ENCODE results near the gene TBC1D17. TPM values are rescaled to one million over a fixed set of nuclear protein-coding genes. Genes with fewer than 3 reads are reported as not detected.

TBC1D17 gene
- total and polyA plus RNA-seq, 2 of the 13 experiments (the other 11 are each of a cell fraction or from before 2014, with no cell fraction given), result 9.7 to 16.9 TPM

DNA sequence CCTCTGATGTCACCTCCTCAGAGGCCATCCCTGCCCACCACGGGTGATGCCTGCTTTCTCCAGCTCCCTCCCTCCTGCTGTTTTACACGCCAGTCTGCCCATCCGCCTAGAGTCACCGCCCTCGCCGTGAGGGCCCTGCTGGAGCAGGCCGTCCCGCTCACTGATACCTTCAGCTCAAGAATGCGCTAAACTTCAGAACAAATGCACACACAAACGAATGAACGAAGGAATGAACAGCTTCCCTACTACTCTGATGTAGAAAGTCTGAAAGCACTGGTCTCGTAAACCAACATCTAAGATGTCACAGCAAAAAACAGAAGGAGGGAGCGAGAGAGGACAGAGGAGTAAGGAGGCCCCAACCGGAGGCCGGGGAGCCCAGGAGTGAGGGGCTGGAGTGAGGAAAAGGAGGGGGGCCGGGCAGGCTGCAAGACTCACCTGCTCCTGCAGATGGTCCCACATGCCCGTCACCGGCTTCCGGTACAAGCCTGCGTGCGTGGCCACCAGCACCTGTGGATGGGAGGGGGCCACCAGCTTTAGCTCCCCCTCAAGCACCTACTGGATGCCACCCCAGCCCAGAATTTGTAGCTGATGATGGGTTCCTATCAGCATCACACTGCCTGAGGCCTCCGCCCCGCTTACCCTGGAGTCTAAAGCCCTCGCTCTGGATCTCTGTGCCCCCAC lies 14.1 kb upstream of the TBC1D17 start (continued):
- TF ChIP-seq, protein P1, sequence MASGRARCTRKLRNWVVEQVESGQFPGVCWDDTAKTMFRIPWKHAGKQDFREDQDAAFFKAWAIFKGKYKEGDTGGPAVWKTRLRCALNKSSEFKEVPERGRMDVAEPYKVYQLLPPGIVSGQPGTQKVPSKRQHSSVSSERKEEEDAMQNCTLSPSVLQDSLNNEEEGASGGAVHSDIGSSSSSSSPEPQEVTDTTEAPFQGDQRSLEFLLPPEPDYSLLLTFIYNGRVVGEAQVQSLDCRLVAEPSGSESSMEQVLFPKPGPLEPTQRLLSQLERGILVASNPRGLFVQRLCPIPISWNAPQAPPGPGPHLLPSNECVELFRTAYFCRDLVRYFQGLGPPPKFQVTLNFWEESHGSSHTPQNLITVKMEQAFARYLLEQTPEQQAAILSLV (CRISPR knock-in tag; IDR thresholded peaks at IDR 0.05; ENCODE audit: borderline replicate concordance), result no peak
- no peak for TF ChIP-seq RFX5 (IDR thresholded peaks at IDR 0.05; ENCODE audit: low read depth, low read length)
- no peak for TF ChIP-seq RCOR2 (CRISPR knock-in tag; IDR thresholded peaks at IDR 0.05)
- TF ChIP-seq TBL1XR1 (IDR thresholded peaks at IDR 0.05; ENCODE audit: borderline replicate concordance, low read length, partially characterized antibody), result no peak
- no peak for TF ChIP-seq ZNF589 (CRISPR knock-in tag; conservative IDR thresholded peaks at IDR 0.05)
- no peak for TF ChIP-seq ZNF354B (CRISPR knock-in tag; IDR thresholded peaks at IDR 0.05)
- TF ChIP-seq AGO2 (optimal IDR thresholded peaks at IDR 0.05; ENCODE audit: low read depth, low read length), result no peak

DNA sequence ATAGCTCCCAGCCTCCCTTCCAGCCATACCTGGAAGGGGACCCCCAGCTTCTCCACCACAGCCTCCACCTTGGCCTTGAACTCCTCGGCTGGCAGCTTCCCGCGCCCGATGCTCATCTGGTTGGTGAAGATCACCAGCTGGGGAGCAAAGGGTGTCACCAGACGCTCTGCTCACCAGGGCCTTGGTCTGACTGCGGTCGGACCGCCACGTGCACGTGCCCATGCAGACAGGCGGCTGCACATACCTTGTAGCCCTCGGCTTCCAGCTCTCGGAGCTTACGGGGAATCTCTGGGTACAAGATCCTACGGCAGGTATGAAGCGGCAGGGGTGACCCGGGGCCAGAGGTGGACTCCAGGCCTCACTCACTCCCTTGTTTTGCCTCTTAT lies 13.6 kb upstream of the TBC1D17 start:
- Histone ChIP-seq H3K4me1 (ENCODE audit: insufficient read depth, low read length) (peaks cover 42% of the 10 kb centered on the region), H3K4me2 (ENCODE audit: low read depth, low read length) (no peak overlapping the region), H3K79me2 (ENCODE audit: insufficient read depth, low read length) (peaks cover 16% of the 10 kb centered on the region), H3K4me3 (replicated peaks in 1 of 3; ENCODE audit: insufficient read depth in 1 of 3, low read depth in 2 of 3, low read length in 3 of 3) (no peak overlapping the region), H3K36me3 (replicated peaks in 1 of 2; ENCODE audit: control insufficient read depth in 1 of 2, insufficient read depth in 2 of 2, low read length in 2 of 2) (peaks cover 14 to 39% of the 10 kb centered on the region in 2 experiments), H4K20me1 (ENCODE audit: insufficient read depth, low read length) (peaks cover 6% of the 10 kb centered on the region), H3K27me3 (ENCODE audit: control insufficient read depth in 1 of 2, insufficient read depth in 2 of 2, low read length in 2 of 2) (no peaks in the 10 kb centered on the region; a peak in 1 of 5 replicates), H3K9me3 (ENCODE audit: low read length) (no peaks in the 10 kb centered on the region), H2AFZ (ENCODE audit: low read length) (no peak overlapping the region), H3K9ac (ENCODE audit: insufficient read depth, low read depth, low read length) (no peak overlapping the region), H3K27ac (ENCODE audit: extremely low read length, insufficient read depth, low read length) (no peak overlapping the region)
- CTCF ChIA-PET (ENCODE audit: low intra/inter-chr PET ratio, low total read pairs), result no interaction called here
- intact Hi-C loops (cut with micrococcal nuclease; ENCODE audit: unreplicated experiment) (no loop called here), in situ Hi-C loops (cut with HindIII; ENCODE audit: extremely low pct_ligation_motif_present, low pct_unique_long_range_greater_than_20kb) (no loop called here)
- POLR2A ChIA-PET, result interaction anchor here (2.4 kb wide), 1 partner anchor 13 kb away, joined by 24 read pairs; the partner anchor contains the start of gene PTOV1
- no peak for TF ChIP-seq MAZ (IDR thresholded peaks at IDR 0.05; ENCODE audit: borderline replicate concordance, low read depth, low read length)
- no peak for TF ChIP-seq MAZ (CRISPR knock-in tag; IDR thresholded peaks at IDR 0.05; ENCODE audit: low read depth)
- TF ChIP-seq AGO2 (optimal IDR thresholded peaks at IDR 0.05; ENCODE audit: low read depth, low read length), result peak; percentile 48
- no peak for TF ChIP-seq REL (CRISPR knock-in tag; conservative IDR thresholded peaks at IDR 0.05)
- FAIRE-seq, result no peak
- DNase-seq (ENCODE audit: low spot score), result no peak
- BruUV-seq (replicated peaks), result no TSS peak
- no peak for ATAC-seq
- WGBS (ENCODE audit: low lambda C conversion rate), result 99% methylated on average over 8 of the region's 17 CpGs
